ENCODE results near the gene ADPRS. TPM values are rescaled to one million over a fixed set of nuclear protein-coding genes. Genes with fewer than 3 reads are reported as not detected.

Gene ADPRS
- total RNA-seq, 4 donors from 2014 or later = 54.5 to 119 (median 71.2) TPM

DNA sequence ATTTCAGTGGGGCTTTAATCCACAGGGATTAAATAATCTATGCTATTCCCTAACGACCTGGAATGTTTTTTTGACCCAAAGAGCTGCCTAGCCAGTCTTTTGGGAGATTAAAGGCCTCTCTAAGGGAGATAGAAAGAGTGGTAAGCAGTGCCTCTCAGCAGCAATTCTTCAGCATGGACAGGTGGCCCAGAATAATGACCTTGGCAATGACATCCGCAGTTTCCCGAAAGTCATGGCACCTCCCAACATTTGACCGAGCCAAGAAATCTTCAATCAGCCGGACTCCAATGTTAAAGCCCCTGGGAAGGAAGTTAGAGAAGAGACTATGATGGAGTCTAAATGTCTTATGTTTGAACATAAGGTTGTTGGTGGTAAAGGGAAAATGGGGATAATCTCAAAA lies 50.8 kb downstream of the ADPRS start:
- no peak for TF ChIP-seq POLR2A (IDR thresholded peaks at IDR 0.05)
- TF ChIP-seq, protein P1, sequence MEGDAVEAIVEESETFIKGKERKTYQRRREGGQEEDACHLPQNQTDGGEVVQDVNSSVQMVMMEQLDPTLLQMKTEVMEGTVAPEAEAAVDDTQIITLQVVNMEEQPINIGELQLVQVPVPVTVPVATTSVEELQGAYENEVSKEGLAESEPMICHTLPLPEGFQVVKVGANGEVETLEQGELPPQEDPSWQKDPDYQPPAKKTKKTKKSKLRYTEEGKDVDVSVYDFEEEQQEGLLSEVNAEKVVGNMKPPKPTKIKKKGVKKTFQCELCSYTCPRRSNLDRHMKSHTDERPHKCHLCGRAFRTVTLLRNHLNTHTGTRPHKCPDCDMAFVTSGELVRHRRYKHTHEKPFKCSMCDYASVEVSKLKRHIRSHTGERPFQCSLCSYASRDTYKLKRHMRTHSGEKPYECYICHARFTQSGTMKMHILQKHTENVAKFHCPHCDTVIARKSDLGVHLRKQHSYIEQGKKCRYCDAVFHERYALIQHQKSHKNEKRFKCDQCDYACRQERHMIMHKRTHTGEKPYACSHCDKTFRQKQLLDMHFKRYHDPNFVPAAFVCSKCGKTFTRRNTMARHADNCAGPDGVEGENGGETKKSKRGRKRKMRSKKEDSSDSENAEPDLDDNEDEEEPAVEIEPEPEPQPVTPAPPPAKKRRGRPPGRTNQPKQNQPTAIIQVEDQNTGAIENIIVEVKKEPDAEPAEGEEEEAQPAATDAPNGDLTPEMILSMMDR (IDR thresholded peaks at IDR 0.05) = no peak
- DNase-seq (ENCODE audit: low spot score in 2 of 2) = no peak
- WGBS, 2 donors = 87 to 88% methylated on average over 5 of the region's 5 CpGs
- H3K4me3 ChIP-seq (ENCODE audit: low read depth, poor library complexity, severe bottlenecking) = no peak overlapping the region
- intact Hi-C loops (cut with DNase I; ENCODE audit: low total_unique reads) = no loop called here

DNA sequence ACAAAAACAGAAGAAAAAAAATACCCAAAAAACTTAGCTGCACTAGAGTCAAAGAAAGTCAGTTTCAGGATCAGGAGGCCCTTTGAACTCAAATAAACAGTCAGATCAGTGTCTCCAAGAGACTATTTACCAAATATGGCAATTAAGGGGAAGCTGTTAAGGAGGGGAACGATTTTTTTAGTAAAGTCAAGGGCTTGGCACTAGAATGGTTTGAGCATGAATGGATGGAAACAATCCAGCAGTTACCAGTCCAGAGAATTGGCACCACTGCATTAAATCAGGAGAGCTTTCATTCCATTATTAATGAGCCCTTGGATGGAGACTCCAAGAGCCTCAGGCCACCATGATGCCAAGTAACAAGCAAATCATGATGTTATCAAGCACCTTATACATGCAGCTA lies 53.4 kb downstream of the ADPRS start:
- no peak overlapping the region for H3K4me3 ChIP-seq (ENCODE audit: low read depth, poor library complexity, severe bottlenecking)
- no peak for TF ChIP-seq POLR2A (IDR thresholded peaks at IDR 0.05)
- TF ChIP-seq, protein P1 (IDR thresholded peaks at IDR 0.05) = no peak
- no peak for DNase-seq (ENCODE audit: low spot score in 2 of 2)
- intact Hi-C loops (cut with DNase I; ENCODE audit: low total_unique reads) = no loop called here
- WGBS, 2 donors = 8 to 13% methylated on average over 1 of the region's 1 CpG

DNA sequence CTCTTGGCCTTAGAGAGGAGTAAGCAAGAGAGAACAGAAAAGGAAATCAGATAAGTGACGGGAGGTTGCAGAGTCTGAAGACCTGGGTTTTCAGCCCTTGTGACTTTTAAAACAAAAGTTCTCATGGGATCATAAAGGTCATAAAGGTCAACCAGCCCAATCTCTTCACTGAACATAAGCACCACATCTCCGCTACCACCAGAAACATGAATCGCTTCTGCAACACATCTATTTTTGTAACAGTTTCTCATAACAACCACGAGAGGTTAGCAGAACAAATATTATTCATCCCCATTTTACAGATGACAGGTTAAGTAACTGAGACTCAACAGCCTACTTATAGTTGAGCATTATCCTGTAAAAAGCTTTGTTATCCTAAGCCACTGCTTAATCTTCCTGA lies 54.7 kb downstream of the ADPRS start:
- H3K4me3 ChIP-seq (ENCODE audit: low read depth, poor library complexity, severe bottlenecking) = no peak overlapping the region
- intact Hi-C loops (cut with DNase I; ENCODE audit: low total_unique reads) = no loop called here
- 82 to 93% methylated on average over 4 of the region's 4 CpGs for WGBS, 2 donors
- TF ChIP-seq, protein P1 (IDR thresholded peaks at IDR 0.05) = no peak
- TF ChIP-seq POLR2A (IDR thresholded peaks at IDR 0.05) = no peak
- no peak for DNase-seq (ENCODE audit: low spot score in 2 of 2)

Other genes starting within 250 kb of the ADPRS start
- gene AGO1, start 205.7 kb upstream of the ADPRS start, total RNA-seq = 10 to 100 TPM; 18.2 to 29.5 (median 22.5) TPM
- gene AGO3, start 157.8 kb upstream of the ADPRS start, total RNA-seq = 10 to 100 TPM; 11.5 to 25.8 (median 20.9) TPM
- gene TEKT2, start 4.8 kb upstream of the ADPRS start, total RNA-seq = under 1 TPM in 1 of 4 donors, not detected in 3; 0.38 TPM
- gene COL8A2, start 36.3 kb downstream of the ADPRS start, total RNA-seq = 1 to 10 TPM; 4.8 to 9.8 (median 7.6) TPM
- 100 to 1,000 TPM in 2 of 4 donors, 10 to 100 TPM in 2; 78.3 to 113 (median 104) TPM for gene TRAPPC3, start 60.6 kb downstream of the ADPRS start, total RNA-seq
- 100 to 1,000 TPM; 115 to 171 (median 153) TPM for gene MAP7D1, start 67.3 kb downstream of the ADPRS start, total RNA-seq
- 100 to 1,000 TPM in 1 of 4 donors, 10 to 100 TPM in 3; 64.1 to 102 (median 76.9) TPM for gene THRAP3, start 135.6 kb downstream of the ADPRS start, total RNA-seq
- gene SH3D21, start 217.5 kb downstream of the ADPRS start, total RNA-seq = 10 to 100 TPM in 3 of 4 donors, 1 to 10 TPM in 1; 9.8 to 20.9 (median 14.6) TPM
- gene EVA1B, start 234.8 kb downstream of the ADPRS start, total RNA-seq = 10 to 100 TPM; 29.8 to 35.5 (median 34.3) TPM

Data from lower leg skin (tissue), 4 donors.